Ectodermal cell (in vitro differentiated cells): ENCODE measurements around the gene DCLK3.

Experiments
- H3K27ac ChIP-seq: 2 replicates; pipeline ENCODE4 v1.7.0; 2013; ENCODE audit warnings: mild to moderate bottlenecking, low read depth, low read length; ENCODE audit not compliant: insufficient read depth, poor library complexity, severe bottlenecking
- H3K27me3 ChIP-seq: 2 replicates; pipeline ENCODE4 v1.7.0; 2013; ENCODE audit warnings: mild to moderate bottlenecking, low read length; ENCODE audit not compliant: insufficient read depth, control insufficient read depth, poor library complexity, severe bottlenecking
- H3K36me3 ChIP-seq: one replicate; pipeline ENCODE4 v1.7.0; 2013; ENCODE audit warnings: low read length; ENCODE audit not compliant: control insufficient read depth, insufficient read depth
- H3K4me1 ChIP-seq: one replicate; pipeline ENCODE4 v1.7.0; 2013; ENCODE audit warnings: low read length; ENCODE audit not compliant: control insufficient read depth, insufficient read depth
- H3K4me3 ChIP-seq: 2 replicates; pipeline ENCODE4 v1.7.0; 2013; ENCODE audit warnings: low read depth, low read length, control low read depth; ENCODE audit not compliant: insufficient read depth
- H3K9me3 ChIP-seq: 2 replicates; pipeline ENCODE4 v1.7.0; 2013; ENCODE audit warnings: mild to moderate bottlenecking, low read length, moderate library complexity; ENCODE audit not compliant: control insufficient read depth
- WGBS, 2 experiments: methylation state at CpG; one replicate each; pipeline ENCODE4 v1.1.7; 2013; ENCODE audit warnings: missing lambda C conversion rate in 2 of 2; 5-methylcytosine and 5-hydroxymethylcytosine counted together

DCLK3 gene

DNA sequence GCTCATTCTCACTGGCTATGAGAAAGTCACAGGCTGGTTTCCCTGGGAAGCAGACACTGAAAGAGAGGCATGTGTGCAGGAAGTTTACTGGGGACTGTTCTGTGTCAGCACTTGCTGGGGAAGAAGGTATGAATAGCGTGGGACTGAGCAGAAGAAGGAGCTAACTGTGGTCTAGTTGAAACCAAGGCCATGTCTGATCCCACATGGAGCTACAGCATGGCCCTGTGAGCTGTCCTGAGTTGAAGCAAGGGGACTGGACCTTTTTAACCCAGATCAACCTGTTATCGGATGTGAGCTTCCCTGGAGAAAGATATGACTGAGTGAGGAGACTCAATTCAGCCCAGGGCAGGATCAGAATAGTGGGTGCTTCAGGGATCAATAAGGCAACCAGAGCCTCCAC, 53.7 kb downstream of the DCLK3 start:
- WGBS, 2 experiments, result 39 to 46% methylated on average over 2 of the region's 2 CpGs
- Histone ChIP-seq H3K4me1 (no peaks in the 10 kb centered on the region), H3K27ac (no peak overlapping the region)

DNA sequence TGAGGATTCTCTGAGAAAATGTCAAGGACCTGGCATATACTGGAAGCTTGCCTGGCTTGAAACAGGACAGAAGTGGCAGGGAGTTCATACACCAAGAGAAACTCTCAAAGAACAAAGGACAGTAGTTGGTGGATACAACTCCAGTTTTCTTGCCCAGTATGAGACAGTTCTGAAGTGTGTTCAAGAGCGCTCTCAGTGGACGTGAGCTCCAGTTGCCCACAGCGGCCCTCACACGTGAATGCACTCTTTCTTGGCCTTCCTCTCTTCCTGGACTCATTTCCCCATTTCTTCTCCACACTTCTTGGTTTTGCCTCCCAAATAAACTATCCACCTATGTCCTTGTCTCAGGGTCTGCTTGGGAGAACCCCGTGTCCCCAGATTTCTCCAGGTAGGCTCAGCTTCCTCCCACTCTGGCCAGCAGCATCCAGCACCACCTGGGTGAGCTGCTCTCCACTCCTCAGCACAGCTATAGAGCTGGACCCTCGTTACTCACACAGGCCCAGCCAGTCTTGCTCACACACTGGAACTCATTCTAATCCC, 54.5 kb downstream of the DCLK3 start:
- H3K27me3 ChIP-seq, result no peaks in the 10 kb centered on the region
- WGBS, 2 experiments, result 92 to 93% methylated on average over 6 of the region's 6 CpGs

More for the DNA sequence above, 53.7 kb downstream of the DCLK3 start:
- Histone ChIP-seq H3K36me3 (no peaks in the 10 kb centered on the region), H3K27me3 (no peaks in the 10 kb centered on the region), H3K4me3 (no peak overlapping the region), H3K9me3 (no peaks in the 10 kb centered on the region)

DNA sequence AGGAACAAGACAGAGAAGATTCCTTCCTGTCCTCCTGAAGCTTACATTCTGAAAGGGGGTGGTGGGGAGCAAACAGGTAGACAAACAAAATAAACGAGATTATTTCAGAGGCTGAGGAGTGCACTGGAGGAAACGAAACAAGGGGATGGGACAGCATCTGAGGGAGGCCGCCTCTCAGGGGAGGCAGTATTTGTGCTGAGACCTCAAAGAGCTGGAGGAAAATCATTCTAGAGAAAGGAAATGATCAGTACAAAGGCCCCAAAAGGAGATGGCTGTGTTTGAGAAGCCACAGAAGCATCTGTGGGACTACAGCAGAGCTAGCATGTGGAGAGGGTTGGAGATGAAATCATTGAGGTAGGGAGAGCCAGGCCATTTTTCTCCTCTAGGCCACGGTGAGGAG, 55.1 kb downstream of the DCLK3 start:
- 95% methylated on average over 4 of the region's 4 CpGs for WGBS, 2 experiments
- H3K4me1 ChIP-seq, result no peaks in the 10 kb centered on the region
- no peaks in the 10 kb centered on the region for H3K27me3 ChIP-seq
- no peaks in the 10 kb centered on the region for H3K36me3 ChIP-seq
- H3K4me3 ChIP-seq, result no peak overlapping the region
- no peaks in the 10 kb centered on the region for H3K9me3 ChIP-seq
- no peak overlapping the region for H3K27ac ChIP-seq

More for the DNA sequence above, 54.5 kb downstream of the DCLK3 start:
- H3K27ac ChIP-seq, result no peak overlapping the region
- no peaks in the 10 kb centered on the region for H3K4me1 ChIP-seq
- no peaks in the 10 kb centered on the region for H3K36me3 ChIP-seq
- no peak overlapping the region for H3K4me3 ChIP-seq
- H3K9me3 ChIP-seq, result no peaks in the 10 kb centered on the region

DNA sequence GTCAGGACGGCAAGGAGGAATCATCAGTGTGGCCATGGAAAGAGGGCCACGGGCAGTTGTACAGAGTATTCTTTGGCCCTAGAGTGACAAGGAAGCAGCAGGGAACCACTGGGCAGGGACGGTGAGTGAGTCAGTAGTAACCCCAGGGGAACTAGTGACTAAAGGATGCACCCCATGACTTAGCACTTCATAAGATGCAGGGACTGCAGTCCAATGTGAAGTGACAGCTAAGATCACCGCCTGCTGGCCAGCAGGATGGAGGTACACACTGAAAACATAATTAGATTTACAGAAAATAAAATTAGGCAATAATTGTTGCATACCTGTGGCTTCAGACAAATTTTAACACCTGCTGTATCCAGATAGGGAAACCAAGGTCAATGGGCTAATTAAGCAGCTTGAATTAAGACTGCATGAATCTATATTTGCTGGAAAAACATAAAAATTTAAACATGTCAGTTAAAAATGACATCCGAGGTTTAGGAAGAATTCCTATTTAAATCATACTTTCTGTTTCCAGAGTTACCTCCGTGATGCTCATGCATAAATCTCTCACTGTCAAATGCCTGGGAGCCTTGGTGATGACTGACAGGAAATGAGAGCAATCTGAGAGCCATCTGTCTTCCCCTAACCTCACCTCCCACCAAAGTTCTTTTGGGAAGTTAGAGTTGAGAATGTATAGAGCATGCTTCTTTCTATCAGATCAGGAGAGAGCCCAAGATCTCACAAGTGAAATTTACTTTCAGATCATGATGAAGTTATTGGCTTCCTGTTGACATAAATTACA, 56.5 kb downstream of the DCLK3 start:
- H3K27me3 ChIP-seq, result no peaks in the 10 kb centered on the region
- H3K9me3 ChIP-seq, result no peaks in the 10 kb centered on the region
- no peak overlapping the region for H3K27ac ChIP-seq
- no peak overlapping the region for H3K4me3 ChIP-seq
- 62 to 65% methylated on average over 6 of the region's 6 CpGs for WGBS, 2 experiments
- no peaks in the 10 kb centered on the region for H3K4me1 ChIP-seq
- H3K36me3 ChIP-seq, result no peaks in the 10 kb centered on the region

DNA sequence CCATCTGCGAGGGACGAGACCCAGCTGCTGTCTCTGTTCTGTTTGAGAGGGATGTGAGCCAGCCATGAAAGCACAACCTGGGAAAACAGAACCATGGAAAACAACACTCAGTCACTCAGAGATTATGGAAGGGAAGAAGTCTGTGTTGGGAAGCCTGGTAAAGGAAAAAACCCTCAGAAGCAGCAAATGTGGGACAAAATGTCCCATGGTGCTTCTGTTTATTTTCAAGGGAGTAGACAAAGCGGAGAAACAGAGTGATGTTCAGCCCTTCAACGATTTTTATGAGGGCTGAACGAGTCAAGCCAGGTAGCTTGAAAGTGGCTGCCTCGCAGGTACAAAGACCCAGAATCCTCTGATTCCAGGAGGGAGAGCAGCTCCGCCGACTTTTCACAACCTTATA, 59.3 kb downstream of the DCLK3 start:
- 93 to 96% methylated on average over 8 of the region's 8 CpGs for WGBS, 2 experiments
- Histone ChIP-seq H3K9me3 (no peaks in the 10 kb centered on the region), H3K4me1 (no peaks in the 10 kb centered on the region), H3K27ac (no peak overlapping the region), H3K27me3 (no peaks in the 10 kb centered on the region), H3K4me3 (no peak overlapping the region), H3K36me3 (no peaks in the 10 kb centered on the region)

DNA sequence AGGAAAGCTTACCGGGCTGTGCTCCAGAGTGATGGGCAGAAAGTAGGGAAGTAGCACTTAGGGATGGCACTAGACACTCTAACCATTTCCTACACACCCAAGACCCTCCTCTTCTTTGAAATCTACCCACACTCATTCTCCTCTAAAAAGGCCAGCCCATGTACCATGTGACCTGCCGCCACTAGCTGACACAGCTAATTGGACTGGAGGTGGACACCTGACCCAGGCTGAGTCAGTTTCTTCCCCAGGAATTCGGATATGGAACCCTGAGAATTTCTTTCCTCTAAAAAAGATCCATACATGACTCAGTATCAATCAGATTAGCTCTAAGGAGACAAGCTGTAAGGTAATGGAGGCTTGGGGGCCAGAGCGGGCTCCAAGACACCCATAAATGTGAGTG, 60.1 kb downstream of the DCLK3 start:
- H3K9me3 ChIP-seq, result no peaks in the 10 kb centered on the region
- H3K4me1 ChIP-seq, result no peaks in the 10 kb centered on the region
- no peak overlapping the region for H3K27ac ChIP-seq
- 96% methylated on average over 3 to 4 of the region's 4 CpGs for WGBS, 2 experiments
- H3K27me3 ChIP-seq, result no peaks in the 10 kb centered on the region
- no peak overlapping the region for H3K4me3 ChIP-seq
- H3K36me3 ChIP-seq, result no peaks in the 10 kb centered on the region

DNA sequence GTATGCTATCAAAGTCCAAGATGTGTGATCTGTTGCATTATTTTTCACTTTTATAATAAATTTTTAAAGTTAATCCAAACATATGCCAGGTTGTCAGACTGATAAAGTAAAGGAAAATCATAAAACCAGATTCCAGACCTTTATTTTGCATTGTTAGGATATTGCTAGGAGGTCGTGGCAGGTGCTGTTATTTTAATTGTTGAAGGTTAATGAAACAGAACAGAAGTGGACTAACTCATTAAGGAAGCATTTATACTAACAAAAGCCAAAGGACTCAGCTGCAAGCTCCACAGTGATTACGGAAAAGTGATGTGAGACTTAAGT, 63.1 kb downstream of the DCLK3 start:
- 88 to 100% methylated on average over 1 to 2 of the region's 2 CpGs for WGBS, 2 experiments
- Histone ChIP-seq H3K27me3 (no peaks in the 10 kb centered on the region), H3K36me3 (no peaks in the 10 kb centered on the region), H3K4me3 (no peak overlapping the region), H3K9me3 (no peaks in the 10 kb centered on the region), H3K4me1 (no peaks in the 10 kb centered on the region), H3K27ac (no peak overlapping the region)

DNA sequence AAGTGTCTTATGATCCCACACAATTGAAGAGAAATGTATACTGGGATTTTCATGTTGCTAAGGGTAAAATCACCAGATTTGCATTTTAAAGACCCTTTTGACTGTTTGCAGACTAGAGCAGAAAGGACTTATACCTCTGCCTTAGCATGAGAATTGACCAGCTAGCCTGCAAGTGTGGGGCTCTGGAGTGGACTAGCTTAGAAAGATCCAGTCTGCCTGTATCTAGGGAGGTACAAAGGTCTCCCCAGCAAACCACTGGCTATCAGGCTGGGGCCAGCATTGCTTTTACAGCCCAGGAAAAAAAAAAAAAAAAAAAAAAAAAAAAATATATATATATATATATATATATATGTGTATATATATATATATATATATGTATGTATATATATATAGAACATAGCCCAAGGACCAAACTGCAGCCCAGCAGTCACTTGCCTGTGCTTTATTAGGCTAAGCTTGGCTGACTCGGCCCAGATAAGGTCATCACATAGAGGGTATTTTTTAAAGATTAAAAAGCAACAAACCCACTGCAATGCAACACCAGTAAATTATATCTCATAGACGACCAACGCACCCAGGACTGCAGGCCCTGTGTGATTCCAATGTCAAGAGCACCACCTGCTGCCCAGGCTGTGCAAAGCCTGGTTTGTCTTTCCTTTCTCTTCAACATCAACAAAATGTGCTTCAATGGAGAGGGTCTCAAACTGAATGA, 63.7 kb downstream of the DCLK3 start:
- no peak overlapping the region for H3K27ac ChIP-seq
- 6 to 14% methylated on average over 3 of the region's 3 CpGs for WGBS, 2 experiments
- no peaks in the 10 kb centered on the region for H3K9me3 ChIP-seq
- H3K4me1 ChIP-seq, result no peaks in the 10 kb centered on the region
- no peak overlapping the region for H3K4me3 ChIP-seq
- H3K36me3 ChIP-seq, result no peaks in the 10 kb centered on the region
- no peaks in the 10 kb centered on the region for H3K27me3 ChIP-seq

DNA sequence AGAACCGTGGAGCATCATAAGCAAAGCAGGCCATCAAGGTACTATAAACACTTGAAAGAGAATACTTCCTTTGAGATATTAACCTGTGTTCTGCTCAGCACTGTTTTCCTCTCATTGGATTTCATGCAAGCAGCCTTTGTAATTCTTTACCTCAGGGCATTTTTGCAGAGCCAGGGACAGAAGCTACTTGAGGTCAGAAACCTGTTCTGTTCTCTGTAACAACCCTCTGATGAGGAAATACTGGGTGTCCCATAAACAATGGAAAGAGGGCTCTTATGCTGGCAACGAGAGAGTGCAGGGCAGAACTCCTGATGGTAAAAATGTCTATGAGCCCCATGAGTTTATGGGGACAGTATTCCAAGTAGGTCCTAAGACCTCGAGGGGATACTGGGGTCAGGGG, 66.0 kb downstream of the DCLK3 start:
- H3K9me3 ChIP-seq, result no peaks in the 10 kb centered on the region
- no peaks in the 10 kb centered on the region for H3K4me1 ChIP-seq
- 90 to 92% methylated on average over 3 of the region's 3 CpGs for WGBS, 2 experiments

DNA sequence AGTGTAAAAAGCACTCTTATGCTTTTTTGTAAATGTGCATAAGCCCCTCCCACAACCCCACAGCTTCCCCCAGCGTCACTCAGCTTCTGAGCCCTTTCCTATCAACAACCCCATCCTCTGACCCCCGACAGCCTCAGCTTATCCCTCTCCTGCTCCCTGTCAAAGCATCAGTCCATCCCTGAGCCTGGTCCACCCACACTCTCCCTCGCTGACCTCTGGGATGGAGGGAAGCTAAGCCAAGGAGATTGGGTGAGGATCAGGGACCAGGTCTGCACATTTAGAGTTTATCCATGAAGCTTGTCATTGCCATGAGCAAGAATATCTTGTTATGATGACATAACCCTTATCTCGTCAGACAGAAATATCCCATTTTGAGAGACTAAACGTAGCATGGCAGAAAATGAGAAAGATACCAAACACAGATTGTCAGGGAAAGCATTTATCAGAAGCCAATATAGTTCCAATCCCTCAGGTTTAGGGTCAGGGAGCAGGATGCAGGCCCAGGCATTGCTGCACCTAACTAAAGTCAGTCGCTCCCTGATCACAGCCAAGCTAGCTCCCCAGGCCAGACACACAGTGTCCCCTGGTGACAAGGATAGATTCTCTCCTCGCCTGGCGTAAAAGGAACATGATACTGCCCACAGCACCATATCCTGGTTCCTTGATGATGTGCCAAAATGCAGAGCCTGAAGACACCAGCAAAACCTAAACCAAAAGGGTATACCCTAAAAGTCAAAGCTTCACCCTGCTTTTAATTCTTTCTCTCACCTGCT, 66.9 kb downstream of the DCLK3 start:
- Histone ChIP-seq H3K4me3 (no peak overlapping the region), H3K36me3 (no peaks in the 10 kb centered on the region), H3K9me3 (no peaks in the 10 kb centered on the region), H3K27me3 (no peaks in the 10 kb centered on the region), H3K27ac (no peak overlapping the region), H3K4me1 (no peaks in the 10 kb centered on the region)
- WGBS, 2 experiments, result 82 to 91% methylated on average over 8 of the region's 8 CpGs

More for the DNA sequence above, 66.0 kb downstream of the DCLK3 start:
- Histone ChIP-seq H3K27me3 (no peaks in the 10 kb centered on the region), H3K4me3 (no peak overlapping the region), H3K36me3 (no peaks in the 10 kb centered on the region), H3K27ac (no peak overlapping the region)
